ENCODE results near the gene KRT16.
"Not testable (repeated sequence)": the region's sequence is repeated elsewhere in the genome, so short reads cannot be mapped to it uniquely, and the experiment has no call there.

Gene KRT16

GRCh38 chr17:41621916-41622315 is 9.3 kb upstream of the KRT16 start:
- Histone ChIP-seq H3K36me3 (ENCODE audit: control insufficient read depth in 1 of 2, insufficient read depth in 2 of 2, low read depth in 1 of 2, low read length in 2 of 2) (no peaks in the 10 kb centered on the region), H3K4ac (ENCODE audit: low read depth in 1 of 2, low read length in 2 of 2) (no peak overlapping the region), H2BK120ac (ENCODE audit: low read depth, low read length) (no peak overlapping the region), H2BK5ac (ENCODE audit: low read depth, low read length, poor library complexity, severe bottlenecking) (no peak overlapping the region), H3K9ac (ENCODE audit: low read length) (no peak overlapping the region), H2AK5ac (ENCODE audit: low read length, severe bottlenecking) (no peak overlapping the region), H3K27ac (ENCODE audit: low read length, poor library complexity, severe bottlenecking) (no peak overlapping the region), H4K91ac (ENCODE audit: low read length) (no peak overlapping the region), H3K27me3 (ENCODE audit: control insufficient read depth in 1 of 2, insufficient read depth in 1 of 2, low read length in 2 of 2) (peaks cover 5 to 33% of the 10 kb centered on the region in 2 experiments), H2BK15ac (ENCODE audit: low read depth, poor library complexity, severe bottlenecking) (no peak overlapping the region), H3K9me3 (ENCODE audit: control insufficient read depth, low read length) (no peaks in the 10 kb centered on the region), H4K8ac (ENCODE audit: low read length) (no peak overlapping the region), H3K79me1 (replicated peaks; ENCODE audit: low read length, poor library complexity, severe bottlenecking) (no peaks in the 10 kb centered on the region), H2BK12ac (ENCODE audit: low read length in 2 of 2) (no peak overlapping the region), H3K4me3 (ENCODE audit: insufficient read depth in 1 of 2, low read depth in 1 of 2, low read length in 2 of 2) (no peak overlapping the region), H2AFZ (ENCODE audit: low read depth, low read length) (no peak overlapping the region), H3K23ac (ENCODE audit: low read length in 2 of 2) (no peak overlapping the region), H3K14ac (ENCODE audit: low read length in 2 of 2) (no peak overlapping the region), H3K18ac (ENCODE audit: low read depth in 1 of 2, low read length in 2 of 2) (no peak overlapping the region), H3K4me2 (ENCODE audit: low read length, poor library complexity, severe bottlenecking) (no peak overlapping the region), H3K4me1 (ENCODE audit: control insufficient read depth, insufficient read depth, low read depth, low read length) (peaks cover 37% of the 10 kb centered on the region)
- no peak for DNase-seq
- WGBS = 78% methylated on average over 2 of the region's 2 CpGs

- not testable (repeated sequence) for DNase-seq; H3K9me3 ChIP-seq (ENCODE audit: control insufficient read depth, low read length); H3K79me1 ChIP-seq (replicated peaks; ENCODE audit: low read length, poor library complexity, severe bottlenecking); H3K36me3 ChIP-seq (ENCODE audit: control insufficient read depth in 1 of 2, insufficient read depth in 2 of 2, low read depth in 1 of 2, low read length in 2 of 2); H2BK120ac ChIP-seq (ENCODE audit: low read depth, low read length); H3K27ac ChIP-seq (ENCODE audit: low read length, poor library complexity, severe bottlenecking); H3K14ac ChIP-seq (ENCODE audit: low read length in 2 of 2); H2BK15ac ChIP-seq (ENCODE audit: low read depth, poor library complexity, severe bottlenecking); H4K8ac ChIP-seq (ENCODE audit: low read length); H2AFZ ChIP-seq (ENCODE audit: low read depth, low read length); H2BK12ac ChIP-seq (ENCODE audit: low read length in 2 of 2); H4K91ac ChIP-seq (ENCODE audit: low read length); H3K4me2 ChIP-seq (ENCODE audit: low read length, poor library complexity, severe bottlenecking); H3K18ac ChIP-seq (ENCODE audit: low read depth in 1 of 2, low read length in 2 of 2); H3K4ac ChIP-seq (ENCODE audit: low read depth in 1 of 2, low read length in 2 of 2); H3K4me3 ChIP-seq (ENCODE audit: insufficient read depth in 1 of 2, low read depth in 1 of 2, low read length in 2 of 2); H3K9ac ChIP-seq (ENCODE audit: low read length); H3K23ac ChIP-seq (ENCODE audit: low read length in 2 of 2)
- peaks cover 33% of the 10 kb centered on the region for H3K4me1 ChIP-seq (ENCODE audit: control insufficient read depth, insufficient read depth, low read depth, low read length)
- H3K27me3 ChIP-seq (ENCODE audit: control insufficient read depth in 1 of 2, insufficient read depth in 1 of 2, low read length in 2 of 2) = peaks cover 7 to 35% of the 10 kb centered on the region in 2 experiments
- WGBS = 93% methylated on average over 11 of the region's 11 CpGs
- peak overlapping the region; percentile 47 for H2BK5ac ChIP-seq (ENCODE audit: low read depth, low read length, poor library complexity, severe bottlenecking)
- H2AK5ac ChIP-seq (ENCODE audit: low read length, severe bottlenecking) = peak overlapping the region; percentile 26
Observed at GRCh38 chr17:41621435-41621817, 8.9 kb upstream of the KRT16 start.

- DNase-seq = no peak
- H3K4ac ChIP-seq (ENCODE audit: low read depth in 1 of 2, low read length in 2 of 2) = no peak overlapping the region
- H3K18ac ChIP-seq (ENCODE audit: low read depth in 1 of 2, low read length in 2 of 2) = no peak overlapping the region
- peak overlapping the region; percentile 47 for H2BK5ac ChIP-seq (ENCODE audit: low read depth, low read length, poor library complexity, severe bottlenecking)
- peaks cover 30% of the 10 kb centered on the region for H3K4me1 ChIP-seq (ENCODE audit: control insufficient read depth, insufficient read depth, low read depth, low read length)
- no peak overlapping the region for H2BK15ac ChIP-seq (ENCODE audit: low read depth, poor library complexity, severe bottlenecking)
- no peak overlapping the region for H3K9ac ChIP-seq (ENCODE audit: low read length)
- H3K27ac ChIP-seq (ENCODE audit: low read length, poor library complexity, severe bottlenecking) = no peak overlapping the region
- no peak overlapping the region for H2AFZ ChIP-seq (ENCODE audit: low read depth, low read length)
- H3K9me3 ChIP-seq (ENCODE audit: control insufficient read depth, low read length) = no peaks in the 10 kb centered on the region
- peaks cover 10 to 41% of the 10 kb centered on the region in 2 experiments for H3K27me3 ChIP-seq (ENCODE audit: control insufficient read depth in 1 of 2, insufficient read depth in 1 of 2, low read length in 2 of 2)
- no peaks in the 10 kb centered on the region for H3K36me3 ChIP-seq (ENCODE audit: control insufficient read depth in 1 of 2, insufficient read depth in 2 of 2, low read depth in 1 of 2, low read length in 2 of 2)
- no peaks in the 10 kb centered on the region for H3K79me1 ChIP-seq (replicated peaks; ENCODE audit: low read length, poor library complexity, severe bottlenecking)
- peak overlapping the region; percentile 26 for H2AK5ac ChIP-seq (ENCODE audit: low read length, severe bottlenecking)
- H2BK12ac ChIP-seq (ENCODE audit: low read length in 2 of 2) = no peak overlapping the region
- H4K91ac ChIP-seq (ENCODE audit: low read length) = no peak overlapping the region
- H3K4me3 ChIP-seq (ENCODE audit: insufficient read depth in 1 of 2, low read depth in 1 of 2, low read length in 2 of 2) = no peak overlapping the region
- 81% methylated on average over 21 of the region's 21 CpGs for WGBS
- no peak overlapping the region for H3K4me2 ChIP-seq (ENCODE audit: low read length, poor library complexity, severe bottlenecking)
- no peak overlapping the region for H3K23ac ChIP-seq (ENCODE audit: low read length in 2 of 2)
- H4K8ac ChIP-seq (ENCODE audit: low read length) = no peak overlapping the region
- H2BK120ac ChIP-seq (ENCODE audit: low read depth, low read length) = no peak overlapping the region
- H3K14ac ChIP-seq (ENCODE audit: low read length in 2 of 2) = no peak overlapping the region
Observed at GRCh38 chr17:41620583-41621434, 8.2 kb upstream of the KRT16 start.

GRCh38 chr17:41619927-41620582 is 7.5 kb upstream of the KRT16 start:
- H3K27ac ChIP-seq (ENCODE audit: low read length, poor library complexity, severe bottlenecking); H3K36me3 ChIP-seq (ENCODE audit: control insufficient read depth in 1 of 2, insufficient read depth in 2 of 2, low read depth in 1 of 2, low read length in 2 of 2); H4K91ac ChIP-seq (ENCODE audit: low read length); H3K4me3 ChIP-seq (ENCODE audit: insufficient read depth in 1 of 2, low read depth in 1 of 2, low read length in 2 of 2); H3K9ac ChIP-seq (ENCODE audit: low read length); H2AK5ac ChIP-seq (ENCODE audit: low read length, severe bottlenecking); H3K79me1 ChIP-seq (replicated peaks; ENCODE audit: low read length, poor library complexity, severe bottlenecking); H2BK15ac ChIP-seq (ENCODE audit: low read depth, poor library complexity, severe bottlenecking); H2AFZ ChIP-seq (ENCODE audit: low read depth, low read length); H3K9me3 ChIP-seq (ENCODE audit: control insufficient read depth, low read length); H2BK120ac ChIP-seq (ENCODE audit: low read depth, low read length); H2BK5ac ChIP-seq (ENCODE audit: low read depth, low read length, poor library complexity, severe bottlenecking); H3K4me2 ChIP-seq (ENCODE audit: low read length, poor library complexity, severe bottlenecking); H3K14ac ChIP-seq (ENCODE audit: low read length in 2 of 2); H3K4ac ChIP-seq (ENCODE audit: low read depth in 1 of 2, low read length in 2 of 2); H4K8ac ChIP-seq (ENCODE audit: low read length); DNase-seq; H3K18ac ChIP-seq (ENCODE audit: low read depth in 1 of 2, low read length in 2 of 2); H3K23ac ChIP-seq (ENCODE audit: low read length in 2 of 2); H2BK12ac ChIP-seq (ENCODE audit: low read length in 2 of 2): not testable (repeated sequence)
- peaks cover 27% of the 10 kb centered on the region for H3K4me1 ChIP-seq (ENCODE audit: control insufficient read depth, insufficient read depth, low read depth, low read length)
- WGBS = 85% methylated on average over 6 of the region's 6 CpGs
- peaks cover 10 to 44% of the 10 kb centered on the region in 2 experiments for H3K27me3 ChIP-seq (ENCODE audit: control insufficient read depth in 1 of 2, insufficient read depth in 1 of 2, low read length in 2 of 2)
